ENCODE measurements around the gene DPH2.

- no peak for TF ChIP-seq CTCF (IDR thresholded peaks at IDR 0.05)
- no peak for TF ChIP-seq RFX5 (IDR thresholded peaks at IDR 0.05)
These were observed 5.9 kb upstream of the DPH2 start for GRCh38 chr1:43963890-43964289.
